Measurements from ENCODE around the gene SMPD3. TPM values are rescaled to one million over a fixed set of nuclear protein-coding genes. Genes with fewer than 3 reads are reported as not detected.

SMPD3 gene
- total and polyA plus RNA-seq, 2 experiments from 2014 or later, result 0.57 to 0.83 TPM

DNA sequence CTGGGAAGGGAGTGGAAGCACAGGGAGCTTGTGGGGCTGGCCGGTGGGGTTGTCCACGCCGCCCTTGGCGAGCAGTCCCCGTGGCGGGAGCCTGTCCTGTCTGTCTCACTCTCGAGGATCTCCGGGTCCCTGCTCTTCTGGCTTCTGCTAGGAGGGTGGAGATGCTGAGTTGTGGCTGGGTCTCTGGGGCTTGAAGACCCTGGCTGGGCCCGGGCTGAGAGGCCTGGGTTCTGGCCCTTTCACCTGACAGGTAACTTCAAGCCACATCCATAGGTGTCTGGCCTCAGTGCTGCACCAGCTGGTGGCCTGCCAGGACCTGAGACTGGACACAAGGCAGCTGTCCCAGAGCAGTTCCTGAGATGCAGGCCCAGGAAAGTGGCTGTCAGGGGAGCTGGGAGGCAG, 90.8 kb downstream of the SMPD3 start:
- H3K4me3 Mint-ChIP-seq, result no peak overlapping the region
- DNase-seq (ENCODE audit: low spot score) (no peak), ATAC-seq (no peak)
- Histone ChIP-seq H3K9me2 (ENCODE audit: insufficient read depth) (no peaks in the 10 kb centered on the region), H3K27ac (ENCODE audit: low read depth) (no peak overlapping the region), H4K20me1 (replicated peaks; ENCODE audit: insufficient read depth) (no peaks in the 10 kb centered on the region; the same call in 1 of the 2 replicates), H3K4me1 (ENCODE audit: insufficient read depth) (no peaks in the 10 kb centered on the region), H2AFZ (no peak overlapping the region), H3K36me3 (ENCODE audit: insufficient read depth) (peaks cover 3% of the 10 kb centered on the region; the same call in 1 of the 2 replicates), H3K27me3 (ENCODE audit: insufficient read depth) (no peaks in the 10 kb centered on the region), H3K79me2 (replicated peaks; ENCODE audit: insufficient read depth) (no peaks in the 10 kb centered on the region), H3K4me3 (no peak overlapping the region), H3F3A (replicated peaks; ENCODE audit: low read depth) (no peaks in the 10 kb centered on the region), H3K4me2 (no peak overlapping the region)
- peaks cover 7% of the 10 kb centered on the region for H3K27me3 Mint-ChIP-seq (ENCODE audit: insufficient read depth, low read depth, poor library complexity)
- no peaks in the 10 kb centered on the region for H3K9me3 Mint-ChIP-seq
- H3K36me3 Mint-ChIP-seq (ENCODE audit: low read depth), result peaks cover 15% of the 10 kb centered on the region
- H3K27ac Mint-ChIP-seq, result no peak overlapping the region; the same call in 1 of the 2 replicates
- peaks cover 4% of the 10 kb centered on the region; the same call in 2 of the 3 replicates for H3K4me1 Mint-ChIP-seq
- TF ChIP-seq EZH2 (IDR thresholded peaks at IDR 0.05; ENCODE audit: low read depth, unreplicated experiment) (no peak), EZH2phosphoT487 (IDR thresholded peaks at IDR 0.05; ENCODE audit: unreplicated experiment) (no peak), NANOG (IDR thresholded peaks at IDR 0.05; ENCODE audit: borderline replicate concordance) (no peak), ETS1 (IDR thresholded peaks at IDR 0.05) (no peak), CTCF (conservative IDR thresholded peaks at IDR 0.05; ENCODE audit: low read depth in 2 of 2) (no peak), ZNF114 (CRISPR knock-in tag; IDR thresholded peaks at IDR 0.05) (no peak), JUNB (IDR thresholded peaks at IDR 0.05; ENCODE audit: unreplicated experiment) (no peak), STAT1 (IDR thresholded peaks at IDR 0.05; ENCODE audit: unreplicated experiment) (no peak), POLR2AphosphoS5 (IDR thresholded peaks at IDR 0.05; ENCODE audit: low read depth) (no peak), ZNF331 (CRISPR knock-in tag; IDR thresholded peaks at IDR 0.05; ENCODE audit: low read depth) (no peak)
- TF ChIP-seq, protein P1, sequence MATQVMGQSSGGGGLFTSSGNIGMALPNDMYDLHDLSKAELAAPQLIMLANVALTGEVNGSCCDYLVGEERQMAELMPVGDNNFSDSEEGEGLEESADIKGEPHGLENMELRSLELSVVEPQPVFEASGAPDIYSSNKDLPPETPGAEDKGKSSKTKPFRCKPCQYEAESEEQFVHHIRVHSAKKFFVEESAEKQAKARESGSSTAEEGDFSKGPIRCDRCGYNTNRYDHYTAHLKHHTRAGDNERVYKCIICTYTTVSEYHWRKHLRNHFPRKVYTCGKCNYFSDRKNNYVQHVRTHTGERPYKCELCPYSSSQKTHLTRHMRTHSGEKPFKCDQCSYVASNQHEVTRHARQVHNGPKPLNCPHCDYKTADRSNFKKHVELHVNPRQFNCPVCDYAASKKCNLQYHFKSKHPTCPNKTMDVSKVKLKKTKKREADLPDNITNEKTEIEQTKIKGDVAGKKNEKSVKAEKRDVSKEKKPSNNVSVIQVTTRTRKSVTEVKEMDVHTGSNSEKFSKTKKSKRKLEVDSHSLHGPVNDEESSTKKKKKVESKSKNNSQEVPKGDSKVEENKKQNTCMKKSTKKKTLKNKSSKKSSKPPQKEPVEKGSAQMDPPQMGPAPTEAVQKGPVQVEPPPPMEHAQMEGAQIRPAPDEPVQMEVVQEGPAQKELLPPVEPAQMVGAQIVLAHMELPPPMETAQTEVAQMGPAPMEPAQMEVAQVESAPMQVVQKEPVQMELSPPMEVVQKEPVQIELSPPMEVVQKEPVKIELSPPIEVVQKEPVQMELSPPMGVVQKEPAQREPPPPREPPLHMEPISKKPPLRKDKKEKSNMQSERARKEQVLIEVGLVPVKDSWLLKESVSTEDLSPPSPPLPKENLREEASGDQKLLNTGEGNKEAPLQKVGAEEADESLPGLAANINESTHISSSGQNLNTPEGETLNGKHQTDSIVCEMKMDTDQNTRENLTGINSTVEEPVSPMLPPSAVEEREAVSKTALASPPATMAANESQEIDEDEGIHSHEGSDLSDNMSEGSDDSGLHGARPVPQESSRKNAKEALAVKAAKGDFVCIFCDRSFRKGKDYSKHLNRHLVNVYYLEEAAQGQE (IDR thresholded peaks at IDR 0.05; ENCODE audit: unreplicated experiment), result no peak
- TF ChIP-seq, protein P2, sequence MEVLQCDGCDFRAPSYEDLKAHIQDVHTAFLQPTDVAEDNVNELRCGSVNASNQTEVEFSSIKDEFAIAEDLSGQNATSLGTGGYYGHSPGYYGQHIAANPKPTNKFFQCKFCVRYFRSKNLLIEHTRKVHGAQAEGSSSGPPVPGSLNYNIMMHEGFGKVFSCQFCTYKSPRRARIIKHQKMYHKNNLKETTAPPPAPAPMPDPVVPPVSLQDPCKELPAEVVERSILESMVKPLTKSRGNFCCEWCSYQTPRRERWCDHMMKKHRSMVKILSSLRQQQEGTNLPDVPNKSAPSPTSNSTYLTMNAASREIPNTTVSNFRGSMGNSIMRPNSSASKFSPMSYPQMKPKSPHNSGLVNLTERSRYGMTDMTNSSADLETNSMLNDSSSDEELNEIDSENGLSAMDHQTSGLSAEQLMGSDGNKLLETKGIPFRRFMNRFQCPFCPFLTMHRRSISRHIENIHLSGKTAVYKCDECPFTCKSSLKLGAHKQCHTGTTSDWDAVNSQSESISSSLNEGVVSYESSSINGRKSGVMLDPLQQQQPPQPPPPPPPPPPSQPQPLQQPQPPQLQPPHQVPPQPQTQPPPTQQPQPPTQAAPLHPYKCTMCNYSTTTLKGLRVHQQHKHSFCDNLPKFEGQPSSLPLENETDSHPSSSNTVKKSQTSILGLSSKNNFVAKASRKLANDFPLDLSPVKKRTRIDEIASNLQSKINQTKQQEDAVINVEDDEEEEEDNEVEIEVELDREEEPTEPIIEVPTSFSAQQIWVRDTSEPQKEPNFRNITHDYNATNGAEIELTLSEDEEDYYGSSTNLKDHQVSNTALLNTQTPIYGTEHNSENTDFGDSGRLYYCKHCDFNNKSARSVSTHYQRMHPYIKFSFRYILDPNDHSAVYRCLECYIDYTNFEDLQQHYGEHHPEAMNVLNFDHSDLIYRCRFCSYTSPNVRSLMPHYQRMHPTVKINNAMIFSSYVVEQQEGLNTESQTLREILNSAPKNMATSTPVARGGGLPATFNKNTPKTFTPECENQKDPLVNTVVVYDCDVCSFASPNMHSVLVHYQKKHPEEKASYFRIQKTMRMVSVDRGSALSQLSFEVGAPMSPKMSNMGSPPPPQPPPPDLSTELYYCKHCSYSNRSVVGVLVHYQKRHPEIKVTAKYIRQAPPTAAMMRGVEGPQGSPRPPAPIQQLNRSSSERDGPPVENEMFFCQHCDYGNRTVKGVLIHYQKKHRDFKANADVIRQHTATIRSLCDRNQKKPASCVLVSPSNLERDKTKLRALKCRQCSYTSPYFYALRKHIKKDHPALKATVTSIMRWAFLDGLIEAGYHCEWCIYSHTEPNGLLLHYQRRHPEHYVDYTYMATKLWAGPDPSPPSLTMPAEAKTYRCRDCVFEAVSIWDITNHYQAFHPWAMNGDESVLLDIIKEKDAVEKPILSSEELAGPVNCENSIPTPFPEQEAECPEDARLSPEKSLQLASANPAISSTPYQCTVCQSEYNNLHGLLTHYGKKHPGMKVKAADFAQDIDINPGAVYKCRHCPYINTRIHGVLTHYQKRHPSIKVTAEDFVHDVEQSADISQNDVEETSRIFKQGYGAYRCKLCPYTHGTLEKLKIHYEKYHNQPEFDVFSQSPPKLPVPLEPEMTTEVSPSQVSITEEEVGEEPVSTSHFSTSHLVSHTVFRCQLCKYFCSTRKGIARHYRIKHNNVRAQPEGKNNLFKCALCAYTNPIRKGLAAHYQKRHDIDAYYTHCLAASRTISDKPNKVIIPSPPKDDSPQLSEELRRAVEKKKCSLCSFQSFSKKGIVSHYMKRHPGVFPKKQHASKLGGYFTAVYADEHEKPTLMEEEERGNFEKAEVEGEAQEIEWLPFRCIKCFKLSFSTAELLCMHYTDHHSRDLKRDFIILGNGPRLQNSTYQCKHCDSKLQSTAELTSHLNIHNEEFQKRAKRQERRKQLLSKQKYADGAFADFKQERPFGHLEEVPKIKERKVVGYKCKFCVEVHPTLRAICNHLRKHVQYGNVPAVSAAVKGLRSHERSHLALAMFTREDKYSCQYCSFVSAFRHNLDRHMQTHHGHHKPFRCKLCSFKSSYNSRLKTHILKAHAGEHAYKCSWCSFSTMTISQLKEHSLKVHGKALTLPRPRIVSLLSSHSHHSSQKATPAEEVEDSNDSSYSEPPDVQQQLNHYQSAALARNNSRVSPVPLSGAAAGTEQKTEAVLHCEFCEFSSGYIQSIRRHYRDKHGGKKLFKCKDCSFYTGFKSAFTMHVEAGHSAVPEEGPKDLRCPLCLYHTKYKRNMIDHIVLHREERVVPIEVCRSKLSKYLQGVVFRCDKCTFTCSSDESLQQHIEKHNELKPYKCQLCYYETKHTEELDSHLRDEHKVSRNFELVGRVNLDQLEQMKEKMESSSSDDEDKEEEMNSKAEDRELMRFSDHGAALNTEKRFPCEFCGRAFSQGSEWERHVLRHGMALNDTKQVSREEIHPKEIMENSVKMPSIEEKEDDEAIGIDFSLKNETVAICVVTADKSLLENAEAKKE (CRISPR knock-in tag; IDR thresholded peaks at IDR 0.05), result no peak
